ENCODE data around the gene TRAPPC4. TPM values are rescaled to one million over a fixed set of nuclear protein-coding genes. Genes with fewer than 3 reads are reported as not detected.
A peak's percentile ranks its signal among the peaks of the same experiment; 100 is the strongest.
"Not testable (repeated sequence)": the region's sequence is repeated elsewhere in the genome, so short reads cannot be mapped to it uniquely, and the experiment has no call there.

The TRAPPC4 gene
- total RNA-seq, 2 donors from 2014 or later, result 75.2 to 77.6 TPM

GRCh38 chr11:119024430-119025098 is 6.0 kb downstream of the TRAPPC4 start:
- Mint-ChIP-seq H3K4me1 (peaks cover 38% of the 10 kb centered on the region), H3K4me3 (peak overlapping the region; percentile 17), H3K36me3 (ENCODE audit: low read depth) (peaks cover 83% of the 10 kb centered on the region), H3K9me3 (no peaks in the 10 kb centered on the region), H3K27me3 (no peaks in the 10 kb centered on the region), H3K27ac (peak overlapping the region; percentile 80)
- no peak for ATAC-seq (replicated peaks)

- H3K9me3 Mint-ChIP-seq, result no peaks in the 10 kb centered on the region
- H3K4me1 Mint-ChIP-seq, result peaks cover 35% of the 10 kb centered on the region
- ATAC-seq (replicated peaks), result no peak
- peaks cover 78% of the 10 kb centered on the region for H3K36me3 Mint-ChIP-seq (ENCODE audit: low read depth)
- peak overlapping the region; percentile 80 for H3K27ac Mint-ChIP-seq
- H3K27me3 Mint-ChIP-seq, result no peaks in the 10 kb centered on the region
- H3K4me3 Mint-ChIP-seq, result no peak overlapping the region
Observed at GRCh38 chr11:119025099-119025473, 6.5 kb downstream of the TRAPPC4 start.

GRCh38 chr11:119025541-119025940 is 7.0 kb downstream of the TRAPPC4 start:
- no peak for ATAC-seq (replicated peaks)
- Mint-ChIP-seq H3K36me3 (ENCODE audit: low read depth) (peaks cover 73% of the 10 kb centered on the region), H3K4me1 (peaks cover 33% of the 10 kb centered on the region), H3K27ac (peak overlapping the region; percentile 80), H3K9me3 (no peaks in the 10 kb centered on the region), H3K27me3 (no peaks in the 10 kb centered on the region), H3K4me3 (no peak overlapping the region)

GRCh38 chr11:119025978-119026766 is 7.6 kb downstream of the TRAPPC4 start:
- peaks cover 67% of the 10 kb centered on the region for H3K36me3 Mint-ChIP-seq (ENCODE audit: low read depth)
- H3K27ac Mint-ChIP-seq, result no peak overlapping the region
- H3K27me3 Mint-ChIP-seq, result no peaks in the 10 kb centered on the region
- no peak for ATAC-seq (replicated peaks)
- H3K9me3 Mint-ChIP-seq, result no peaks in the 10 kb centered on the region
- peaks cover 33% of the 10 kb centered on the region for H3K4me1 Mint-ChIP-seq
- H3K4me3 Mint-ChIP-seq, result no peak overlapping the region

GRCh38 chr11:119026970-119027369 is 8.4 kb downstream of the TRAPPC4 start:
- no peak for ATAC-seq (replicated peaks)
- Mint-ChIP-seq H3K4me1 (peaks cover 28% of the 10 kb centered on the region), H3K9me3 (no peaks in the 10 kb centered on the region), H3K36me3 (ENCODE audit: low read depth) (peaks cover 59% of the 10 kb centered on the region), H3K27me3 (no peaks in the 10 kb centered on the region), H3K27ac (no peak overlapping the region), H3K4me3 (no peak overlapping the region)

- no peaks in the 10 kb centered on the region for H3K27me3 Mint-ChIP-seq
- ATAC-seq (replicated peaks), result no peak
- peak overlapping the region; percentile 84 for H3K4me3 Mint-ChIP-seq
- no peaks in the 10 kb centered on the region for H3K9me3 Mint-ChIP-seq
- H3K4me1 Mint-ChIP-seq, result peaks cover 28% of the 10 kb centered on the region
- peak overlapping the region; percentile 48 for H3K27ac Mint-ChIP-seq
- peaks cover 51% of the 10 kb centered on the region for H3K36me3 Mint-ChIP-seq (ENCODE audit: low read depth)
Observed at GRCh38 chr11:119027561-119028345, 9.2 kb downstream of the TRAPPC4 start.

GRCh38 chr11:119028346-119029068 is 9.9 kb downstream of the TRAPPC4 start:
- Mint-ChIP-seq H3K4me1 (peaks cover 25% of the 10 kb centered on the region), H3K4me3 (peak overlapping the region; percentile 84), H3K27me3 (no peaks in the 10 kb centered on the region), H3K9me3 (no peaks in the 10 kb centered on the region), H3K36me3 (ENCODE audit: low read depth) (peaks cover 44% of the 10 kb centered on the region), H3K27ac (peak overlapping the region; percentile 78)
- no peak for ATAC-seq (replicated peaks)

- Mint-ChIP-seq H3K4me3 (peak overlapping the region; percentile 84), H3K27ac (peak overlapping the region; percentile 78), H3K4me1 (peaks cover 21% of the 10 kb centered on the region), H3K27me3 (no peaks in the 10 kb centered on the region), H3K36me3 (ENCODE audit: low read depth) (peaks cover 39% of the 10 kb centered on the region), H3K9me3 (no peaks in the 10 kb centered on the region)
- ATAC-seq (replicated peaks), result no peak
Observed at GRCh38 chr11:119029069-119029339, 10.4 kb downstream of the TRAPPC4 start.

GRCh38 chr11:119029340-119030028 is 10.9 kb downstream of the TRAPPC4 start:
- peak; percentile 35 for ATAC-seq (replicated peaks)
- H3K27ac Mint-ChIP-seq, result peak overlapping the region; percentile 78
- H3K9me3 Mint-ChIP-seq, result no peaks in the 10 kb centered on the region
- H3K36me3 Mint-ChIP-seq (ENCODE audit: low read depth), result peaks cover 34% of the 10 kb centered on the region
- H3K4me1 Mint-ChIP-seq, result peaks cover 16% of the 10 kb centered on the region
- peak overlapping the region; percentile 84 for H3K4me3 Mint-ChIP-seq
- no peaks in the 10 kb centered on the region for H3K27me3 Mint-ChIP-seq

- peaks cover 14% of the 10 kb centered on the region for H3K4me1 Mint-ChIP-seq
- H3K4me3 Mint-ChIP-seq, result peak overlapping the region; percentile 84
- peak overlapping the region; percentile 78 for H3K27ac Mint-ChIP-seq
- H3K9me3 Mint-ChIP-seq, result no peaks in the 10 kb centered on the region
- peak; percentile 8 for ATAC-seq (replicated peaks)
- H3K27me3 Mint-ChIP-seq, result no peaks in the 10 kb centered on the region
- peaks cover 29% of the 10 kb centered on the region for H3K36me3 Mint-ChIP-seq (ENCODE audit: low read depth)
Observed at GRCh38 chr11:119030029-119030328, 11.4 kb downstream of the TRAPPC4 start.

GRCh38 chr11:119030329-119031047 is 11.9 kb downstream of the TRAPPC4 start, which contains the start of gene SLC37A4:
Gene SLC37A4, minus strand, starts transcription at chr11:119030877.
- Mint-ChIP-seq H3K4me1 (peaks cover 9% of the 10 kb centered on the region), H3K27me3 (no peaks in the 10 kb centered on the region), H3K27ac (peak within 1 kb of the TSS; percentile 78), H3K36me3 (ENCODE audit: low read depth) (peaks cover 24% of the 10 kb centered on the region), H3K4me3 (peak within 1 kb of the TSS; percentile 84), H3K9me3 (no peaks in the 10 kb centered on the region)
- ATAC-seq (replicated peaks), result peak; percentile 93

- Mint-ChIP-seq H3K9me3 (no peaks in the 10 kb centered on the region), H3K4me1 (peaks cover 7% of the 10 kb centered on the region), H3K4me3 (no peak overlapping the region), H3K27me3 (no peaks in the 10 kb centered on the region), H3K27ac (peak overlapping the region; percentile 41), H3K36me3 (ENCODE audit: low read depth) (peaks cover 14% of the 10 kb centered on the region)
- ATAC-seq (replicated peaks), result no peak
Observed at GRCh38 chr11:119031912-119032280, 13.3 kb downstream of the TRAPPC4 start.

GRCh38 chr11:119033421-119033820 is 14.9 kb downstream of the TRAPPC4 start:
- H3K4me1 Mint-ChIP-seq; H3K27ac Mint-ChIP-seq; H3K4me3 Mint-ChIP-seq; H3K36me3 Mint-ChIP-seq (ENCODE audit: low read depth); H3K27me3 Mint-ChIP-seq; H3K9me3 Mint-ChIP-seq; ATAC-seq (replicated peaks): not testable (repeated sequence)

Measured in activated T-helper 17 cell treated with anti-CD3 and anti-CD28 coated beads, Interleukin-2, amount 50 U/mL, for 72 hours (primary cell).